ENCODE measurements around the gene DMC1. TPM values are rescaled to one million over a fixed set of nuclear protein-coding genes. Genes with fewer than 3 reads are reported as not detected.
"Not testable (repeated sequence)": the region's sequence is repeated elsewhere in the genome, so short reads cannot be mapped to it uniquely, and the experiment has no call there.

DMC1 gene
- total RNA-seq, 1 donor from 2014 or later: 12.3 TPM

GRCh38 chr22:38607680-38608079 is 37.7 kb upstream of the DMC1 start:
- no peaks in the 10 kb centered on the region for H3K27me3 ChIP-seq
- intact Hi-C loops (cut with DNase I): no loop called here
- H3K4me3 ChIP-seq: no peak overlapping the region
- no peaks in the 10 kb centered on the region for H3K36me3 ChIP-seq
- no peaks in the 10 kb centered on the region for H3K4me1 ChIP-seq
- no peak for DNase-seq (ENCODE audit: extremely low spot score in 2 of 2)
- H3K9me3 ChIP-seq: no peaks in the 10 kb centered on the region
- no peak overlapping the region for H3K27ac ChIP-seq
- TF ChIP-seq POLR2AphosphoS5 (IDR thresholded peaks at IDR 0.05; ENCODE audit: insufficient read depth in 1 of 2, low read depth in 1 of 2): no peak
- no peak for TF ChIP-seq POLR2A (IDR thresholded peaks at IDR 0.05)
- TF ChIP-seq CTCF (IDR thresholded peaks at IDR 0.05): no peak

GRCh38 chr22:38602166-38602565 is 32.2 kb upstream of the DMC1 start:
- Histone ChIP-seq H3K27me3 (no peaks in the 10 kb centered on the region), H3K4me1 (no peaks in the 10 kb centered on the region), H3K27ac (no peak overlapping the region), H3K4me3 (no peak overlapping the region), H3K36me3 (no peaks in the 10 kb centered on the region), H3K9me3 (no peaks in the 10 kb centered on the region)
- no peak for TF ChIP-seq POLR2AphosphoS5 (IDR thresholded peaks at IDR 0.05; ENCODE audit: insufficient read depth in 1 of 2, low read depth in 1 of 2)
- no peak for TF ChIP-seq CTCF (IDR thresholded peaks at IDR 0.05)
- no peak for TF ChIP-seq POLR2A (IDR thresholded peaks at IDR 0.05)
- DNase-seq (ENCODE audit: extremely low spot score in 2 of 2): no peak
- intact Hi-C loops (cut with DNase I): no loop called here

GRCh38 chr22:38601221-38601764 is 31.3 kb upstream of the DMC1 start:
- TF ChIP-seq POLR2A (IDR thresholded peaks at IDR 0.05): no peak
- TF ChIP-seq CTCF (IDR thresholded peaks at IDR 0.05): no peak
- TF ChIP-seq POLR2AphosphoS5 (IDR thresholded peaks at IDR 0.05; ENCODE audit: insufficient read depth in 1 of 2, low read depth in 1 of 2): no peak
- Histone ChIP-seq H3K9me3 (no peaks in the 10 kb centered on the region), H3K4me3 (no peak overlapping the region), H3K27ac (no peak overlapping the region), H3K36me3 (no peaks in the 10 kb centered on the region), H3K27me3 (no peaks in the 10 kb centered on the region), H3K4me1 (no peaks in the 10 kb centered on the region)
- intact Hi-C loops (cut with DNase I): no loop called here
- DNase-seq (ENCODE audit: extremely low spot score in 2 of 2): no peak

- Histone ChIP-seq H3K27ac (no peak overlapping the region), H3K27me3 (no peaks in the 10 kb centered on the region), H3K36me3 (no peaks in the 10 kb centered on the region), H3K4me1 (no peaks in the 10 kb centered on the region), H3K4me3 (no peak overlapping the region), H3K9me3 (no peaks in the 10 kb centered on the region)
- DNase-seq (ENCODE audit: extremely low spot score in 2 of 2): no peak
- TF ChIP-seq CTCF (IDR thresholded peaks at IDR 0.05) (no peak), POLR2A (IDR thresholded peaks at IDR 0.05) (no peak), POLR2AphosphoS5 (IDR thresholded peaks at IDR 0.05; ENCODE audit: insufficient read depth in 1 of 2, low read depth in 1 of 2) (no peak)
- intact Hi-C loops (cut with DNase I): no loop called here
Observed at GRCh38 chr22:38599466-38599865, 29.5 kb upstream of the DMC1 start.

- intact Hi-C loops (cut with DNase I); H3K27ac ChIP-seq; H3K4me3 ChIP-seq; DNase-seq (ENCODE audit: extremely low spot score in 2 of 2); H3K9me3 ChIP-seq; H3K27me3 ChIP-seq; H3K36me3 ChIP-seq; H3K4me1 ChIP-seq: not testable (repeated sequence)
Observed at GRCh38 chr22:38582923-38583322, 12.9 kb upstream of the DMC1 start.

Measured in vagina (tissue), 2 donors.